Measurements from ENCODE around the gene TBC1D22A. TPM values are rescaled to one million over a fixed set of nuclear protein-coding genes. Genes with fewer than 3 reads are reported as not detected.
A peak's percentile ranks its signal among the peaks of the same experiment; 100 is the strongest.

TBC1D22A gene
- polyA plus RNA-seq, 1 of the 3 experiments (the other 2 are of a cell fraction) = 16.5 TPM

DNA sequence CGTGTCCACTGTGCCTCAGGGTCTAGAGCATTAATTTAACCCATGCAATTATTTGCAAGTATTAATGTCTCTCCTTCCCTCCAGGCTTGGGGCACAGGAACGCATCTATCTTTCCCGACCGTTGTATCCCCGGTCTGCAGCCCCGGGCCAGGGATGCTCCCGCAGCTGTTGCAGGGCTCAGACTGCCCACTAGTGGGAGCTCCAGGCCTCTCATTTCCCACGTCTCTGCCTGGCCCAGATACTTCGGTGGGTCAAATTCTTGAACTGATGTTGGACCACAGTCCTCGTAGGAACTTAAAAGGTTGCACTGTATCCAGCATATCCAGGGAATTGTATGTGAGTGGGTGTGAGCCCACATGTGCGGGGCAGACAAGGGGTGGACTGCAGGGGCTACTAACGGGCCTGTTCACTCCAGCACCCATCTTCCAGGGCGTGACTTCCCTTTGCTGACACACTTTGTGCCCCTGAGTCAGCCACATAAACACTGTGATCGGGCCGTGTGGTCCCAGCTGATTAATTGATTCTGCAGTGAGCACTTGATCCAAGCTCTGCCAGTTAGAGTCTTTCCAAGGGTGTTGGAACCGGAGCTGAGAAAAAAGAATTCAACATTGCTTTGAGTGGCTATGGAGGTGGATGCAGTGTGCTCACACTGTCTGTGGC lies 451.3 kb downstream of the TBC1D22A start:
- H3K4me1 ChIP-seq (ENCODE audit: control insufficient read depth in 1 of 2, insufficient read depth in 2 of 2, low read depth in 1 of 2, low read length in 1 of 2) = no peaks in the 10 kb centered on the region
- H3K79me2 ChIP-seq (ENCODE audit: insufficient read depth) = no peaks in the 10 kb centered on the region
- H3F3A ChIP-seq (replicated peaks; ENCODE audit: insufficient read depth) = no peaks in the 10 kb centered on the region
- WGBS (ENCODE audit: low lambda C conversion rate) = 37% methylated on average over 12 of the region's 16 CpGs
- DNase-seq = peak; percentile 67
- no peak overlapping the region for H3K4me3 ChIP-seq (ENCODE audit: low read depth in 2 of 2, low read length in 1 of 2)
- no peaks in the 10 kb centered on the region for H3K9me2 ChIP-seq
- H3K9ac ChIP-seq = no peak overlapping the region
- H4K20me1 ChIP-seq (ENCODE audit: insufficient read depth) = no peaks in the 10 kb centered on the region
- no peak overlapping the region for H2AFZ ChIP-seq (ENCODE audit: low read depth)
- H3K27me3 ChIP-seq (ENCODE audit: insufficient read depth) = no peaks in the 10 kb centered on the region
- H3K27ac ChIP-seq (ENCODE audit: low read depth in 2 of 2, low read length in 1 of 2) = no peak overlapping the region
- no peak overlapping the region for H3K4me2 ChIP-seq
- no peaks in the 10 kb centered on the region for H3K9me3 ChIP-seq
- ChIA-PET POLR2A (no interaction called here), CTCF (interaction anchor here (0.6 to 1.9 kb wide), 6 partner anchors 10 to 422 kb away, joined by 3 to 5 read pairs (median 3); no protein-coding TSS in a partner anchor)
- no peaks in the 10 kb centered on the region for H3K36me3 ChIP-seq (replicated peaks in 1 of 2; ENCODE audit: control insufficient read depth in 1 of 2, insufficient read depth in 2 of 2, low read length in 1 of 2)
- no peak for TF ChIP-seq RFX5 (IDR thresholded peaks at IDR 0.05; ENCODE audit: low read length)
- no peak for TF ChIP-seq TEAD4 (IDR thresholded peaks at IDR 0.05; ENCODE audit: borderline replicate concordance, insufficient read depth)
- TF ChIP-seq, protein P1, sequence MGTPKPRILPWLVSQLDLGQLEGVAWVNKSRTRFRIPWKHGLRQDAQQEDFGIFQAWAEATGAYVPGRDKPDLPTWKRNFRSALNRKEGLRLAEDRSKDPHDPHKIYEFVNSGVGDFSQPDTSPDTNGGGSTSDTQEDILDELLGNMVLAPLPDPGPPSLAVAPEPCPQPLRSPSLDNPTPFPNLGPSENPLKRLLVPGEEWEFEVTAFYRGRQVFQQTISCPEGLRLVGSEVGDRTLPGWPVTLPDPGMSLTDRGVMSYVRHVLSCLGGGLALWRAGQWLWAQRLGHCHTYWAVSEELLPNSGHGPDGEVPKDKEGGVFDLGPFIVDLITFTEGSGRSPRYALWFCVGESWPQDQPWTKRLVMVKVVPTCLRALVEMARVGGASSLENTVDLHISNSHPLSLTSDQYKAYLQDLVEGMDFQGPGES (IDR thresholded peaks at IDR 0.05; ENCODE audit: low read depth, low read length) = no peak
- peak; percentile 58 for TF ChIP-seq RAD21 (IDR thresholded peaks at IDR 0.05; ENCODE audit: low read length)
- no peak for TF ChIP-seq RCOR1 (IDR thresholded peaks at IDR 0.05; ENCODE audit: low read length)
- TF ChIP-seq, protein P2, sequence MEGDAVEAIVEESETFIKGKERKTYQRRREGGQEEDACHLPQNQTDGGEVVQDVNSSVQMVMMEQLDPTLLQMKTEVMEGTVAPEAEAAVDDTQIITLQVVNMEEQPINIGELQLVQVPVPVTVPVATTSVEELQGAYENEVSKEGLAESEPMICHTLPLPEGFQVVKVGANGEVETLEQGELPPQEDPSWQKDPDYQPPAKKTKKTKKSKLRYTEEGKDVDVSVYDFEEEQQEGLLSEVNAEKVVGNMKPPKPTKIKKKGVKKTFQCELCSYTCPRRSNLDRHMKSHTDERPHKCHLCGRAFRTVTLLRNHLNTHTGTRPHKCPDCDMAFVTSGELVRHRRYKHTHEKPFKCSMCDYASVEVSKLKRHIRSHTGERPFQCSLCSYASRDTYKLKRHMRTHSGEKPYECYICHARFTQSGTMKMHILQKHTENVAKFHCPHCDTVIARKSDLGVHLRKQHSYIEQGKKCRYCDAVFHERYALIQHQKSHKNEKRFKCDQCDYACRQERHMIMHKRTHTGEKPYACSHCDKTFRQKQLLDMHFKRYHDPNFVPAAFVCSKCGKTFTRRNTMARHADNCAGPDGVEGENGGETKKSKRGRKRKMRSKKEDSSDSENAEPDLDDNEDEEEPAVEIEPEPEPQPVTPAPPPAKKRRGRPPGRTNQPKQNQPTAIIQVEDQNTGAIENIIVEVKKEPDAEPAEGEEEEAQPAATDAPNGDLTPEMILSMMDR (IDR thresholded peaks at IDR 0.05) = peak; percentile 58
- TF ChIP-seq NRF1 (IDR thresholded peaks at IDR 0.05; ENCODE audit: low read depth, low read length) = no peak
- TF ChIP-seq, protein P3, sequence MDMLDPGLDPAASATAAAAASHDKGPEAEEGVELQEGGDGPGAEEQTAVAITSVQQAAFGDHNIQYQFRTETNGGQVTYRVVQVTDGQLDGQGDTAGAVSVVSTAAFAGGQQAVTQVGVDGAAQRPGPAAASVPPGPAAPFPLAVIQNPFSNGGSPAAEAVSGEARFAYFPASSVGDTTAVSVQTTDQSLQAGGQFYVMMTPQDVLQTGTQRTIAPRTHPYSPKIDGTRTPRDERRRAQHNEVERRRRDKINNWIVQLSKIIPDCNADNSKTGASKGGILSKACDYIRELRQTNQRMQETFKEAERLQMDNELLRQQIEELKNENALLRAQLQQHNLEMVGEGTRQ (IDR thresholded peaks at IDR 0.05; ENCODE audit: borderline replicate concordance, low read depth, low read length) = no peak
- TF ChIP-seq MEF2A (IDR thresholded peaks at IDR 0.05; ENCODE audit: borderline replicate concordance, low read depth) = no peak
- TF ChIP-seq TAF1 (IDR thresholded peaks at IDR 0.05; ENCODE audit: borderline replicate concordance, low read depth, low read length) = no peak
- TF ChIP-seq SMC3 (IDR thresholded peaks at IDR 0.05; ENCODE audit: low read depth, low read length) = peak; percentile 8; the same call in 1 of the 2 replicates
- no peak for TF ChIP-seq JUND (IDR thresholded peaks at IDR 0.05)
- no peak for TF ChIP-seq CHD2 (IDR thresholded peaks at IDR 0.05; ENCODE audit: low read length, partially characterized antibody)
- TF ChIP-seq, protein P4, sequence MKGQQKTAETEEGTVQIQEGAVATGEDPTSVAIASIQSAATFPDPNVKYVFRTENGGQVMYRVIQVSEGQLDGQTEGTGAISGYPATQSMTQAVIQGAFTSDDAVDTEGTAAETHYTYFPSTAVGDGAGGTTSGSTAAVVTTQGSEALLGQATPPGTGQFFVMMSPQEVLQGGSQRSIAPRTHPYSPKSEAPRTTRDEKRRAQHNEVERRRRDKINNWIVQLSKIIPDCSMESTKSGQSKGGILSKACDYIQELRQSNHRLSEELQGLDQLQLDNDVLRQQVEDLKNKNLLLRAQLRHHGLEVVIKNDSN (IDR thresholded peaks at IDR 0.05; ENCODE audit: borderline replicate concordance, low read depth) = no peak
- TF ChIP-seq, protein P5, sequence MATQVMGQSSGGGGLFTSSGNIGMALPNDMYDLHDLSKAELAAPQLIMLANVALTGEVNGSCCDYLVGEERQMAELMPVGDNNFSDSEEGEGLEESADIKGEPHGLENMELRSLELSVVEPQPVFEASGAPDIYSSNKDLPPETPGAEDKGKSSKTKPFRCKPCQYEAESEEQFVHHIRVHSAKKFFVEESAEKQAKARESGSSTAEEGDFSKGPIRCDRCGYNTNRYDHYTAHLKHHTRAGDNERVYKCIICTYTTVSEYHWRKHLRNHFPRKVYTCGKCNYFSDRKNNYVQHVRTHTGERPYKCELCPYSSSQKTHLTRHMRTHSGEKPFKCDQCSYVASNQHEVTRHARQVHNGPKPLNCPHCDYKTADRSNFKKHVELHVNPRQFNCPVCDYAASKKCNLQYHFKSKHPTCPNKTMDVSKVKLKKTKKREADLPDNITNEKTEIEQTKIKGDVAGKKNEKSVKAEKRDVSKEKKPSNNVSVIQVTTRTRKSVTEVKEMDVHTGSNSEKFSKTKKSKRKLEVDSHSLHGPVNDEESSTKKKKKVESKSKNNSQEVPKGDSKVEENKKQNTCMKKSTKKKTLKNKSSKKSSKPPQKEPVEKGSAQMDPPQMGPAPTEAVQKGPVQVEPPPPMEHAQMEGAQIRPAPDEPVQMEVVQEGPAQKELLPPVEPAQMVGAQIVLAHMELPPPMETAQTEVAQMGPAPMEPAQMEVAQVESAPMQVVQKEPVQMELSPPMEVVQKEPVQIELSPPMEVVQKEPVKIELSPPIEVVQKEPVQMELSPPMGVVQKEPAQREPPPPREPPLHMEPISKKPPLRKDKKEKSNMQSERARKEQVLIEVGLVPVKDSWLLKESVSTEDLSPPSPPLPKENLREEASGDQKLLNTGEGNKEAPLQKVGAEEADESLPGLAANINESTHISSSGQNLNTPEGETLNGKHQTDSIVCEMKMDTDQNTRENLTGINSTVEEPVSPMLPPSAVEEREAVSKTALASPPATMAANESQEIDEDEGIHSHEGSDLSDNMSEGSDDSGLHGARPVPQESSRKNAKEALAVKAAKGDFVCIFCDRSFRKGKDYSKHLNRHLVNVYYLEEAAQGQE (IDR thresholded peaks at IDR 0.05; ENCODE audit: low read depth, low read length) = no peak
